RWPE1 (cell line): Measurements from ENCODE around the gene IKZF4.
"Not testable (repeated sequence)": the region's sequence is repeated elsewhere in the genome, so short reads cannot be mapped to it uniquely, and the experiment has no call there.

Experiments used
- CTCF ChIA-PET: fragments of 350-600 bp; sonication (Branson Sonifier 250); formaldehyde crosslinking; extraction: SDS; loops from one replicate; lab custom pipeline; 2021; lab: Yijun Ruan, JAX
- POLR2A ChIA-PET: fragments of 400-600 bp; formaldehyde crosslinking; extraction: SDS; loops from one replicate; lab custom pipeline; 2020; ENCODE audit warnings: antibody characterized with exemption; ENCODE audit not compliant: low non-redundant PET; lab: Yijun Ruan, JAX
- DNase-seq: peaks from one replicate; pipeline ENCODE4 v3.0.0; 2012; ENCODE audit warnings: low spot score
- H3K27ac ChIP-seq: fragments of 450-650 bp; 2 replicates; pipeline ENCODE4 v1.5.1; 2017
- TF ChIP-seq, protein P1 (sequence below): fragments of 450-650 bp; conservative IDR thresholded peaks from 2 replicates; pipeline ENCODE4 v1.5.1; 2017; ENCODE audit warnings: low read depth, mild to moderate bottlenecking

The IKZF4 gene

DNA sequence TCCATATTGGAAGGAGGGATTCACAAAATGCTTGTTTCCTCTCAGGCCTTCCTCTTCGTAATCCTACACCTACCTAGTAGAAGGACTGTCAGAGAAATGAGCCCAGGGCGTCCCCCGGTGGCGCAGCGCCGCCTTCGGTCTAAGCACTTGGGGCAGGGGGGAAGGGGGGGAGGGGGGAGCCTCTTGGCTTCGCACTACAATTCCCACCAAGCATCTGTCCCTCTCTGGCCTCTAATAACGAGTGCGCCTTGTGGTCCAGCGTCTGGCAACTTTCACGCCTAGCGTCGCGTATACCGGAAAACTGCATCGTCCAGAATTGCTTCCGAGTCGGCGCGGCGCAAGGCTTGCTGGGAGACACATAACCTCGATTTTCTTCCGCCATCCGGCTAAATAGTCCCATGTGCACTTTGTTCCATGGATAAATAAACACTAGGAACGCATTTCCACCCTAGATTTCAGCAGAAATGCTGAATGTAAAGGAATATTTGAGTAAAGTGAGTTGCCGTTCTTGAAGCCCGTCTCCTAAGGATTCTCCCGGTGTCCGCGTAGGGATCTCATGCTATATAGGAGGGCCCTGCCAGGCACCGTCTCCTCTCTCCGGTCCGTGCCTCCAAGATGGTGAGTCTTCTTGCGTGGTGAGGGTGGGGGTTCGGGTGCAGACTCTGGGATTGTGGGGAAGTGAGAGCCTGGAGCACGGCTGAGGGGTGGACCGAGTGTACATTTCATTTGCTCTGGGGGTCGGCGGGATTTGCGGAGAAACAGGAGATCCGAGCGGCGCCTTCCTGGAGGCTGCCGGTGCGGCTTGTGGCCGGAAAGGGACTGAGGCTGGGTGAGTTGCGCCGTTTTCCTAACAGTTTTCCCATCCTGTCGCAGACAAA lies 20.9 kb downstream of the IKZF4 start, which contains the start of gene RPS26:
Gene RPS26, plus strand, starts transcription at position 367 of the 878 bp plus-strand sequence. Its CDS starts 249 bp downstream, at position 616.
- CTCF ChIA-PET = interaction anchor here (0.9 to 1.0 kb wide), 2 partner anchors 13 to 46 kb away, joined by 3 to 4 read pairs; no protein-coding TSS in a partner anchor
- peak within 1 kb of the TSS; percentile 83 for H3K27ac ChIP-seq
- POLR2A ChIA-PET = no interaction called here
- TF ChIP-seq, protein P1, sequence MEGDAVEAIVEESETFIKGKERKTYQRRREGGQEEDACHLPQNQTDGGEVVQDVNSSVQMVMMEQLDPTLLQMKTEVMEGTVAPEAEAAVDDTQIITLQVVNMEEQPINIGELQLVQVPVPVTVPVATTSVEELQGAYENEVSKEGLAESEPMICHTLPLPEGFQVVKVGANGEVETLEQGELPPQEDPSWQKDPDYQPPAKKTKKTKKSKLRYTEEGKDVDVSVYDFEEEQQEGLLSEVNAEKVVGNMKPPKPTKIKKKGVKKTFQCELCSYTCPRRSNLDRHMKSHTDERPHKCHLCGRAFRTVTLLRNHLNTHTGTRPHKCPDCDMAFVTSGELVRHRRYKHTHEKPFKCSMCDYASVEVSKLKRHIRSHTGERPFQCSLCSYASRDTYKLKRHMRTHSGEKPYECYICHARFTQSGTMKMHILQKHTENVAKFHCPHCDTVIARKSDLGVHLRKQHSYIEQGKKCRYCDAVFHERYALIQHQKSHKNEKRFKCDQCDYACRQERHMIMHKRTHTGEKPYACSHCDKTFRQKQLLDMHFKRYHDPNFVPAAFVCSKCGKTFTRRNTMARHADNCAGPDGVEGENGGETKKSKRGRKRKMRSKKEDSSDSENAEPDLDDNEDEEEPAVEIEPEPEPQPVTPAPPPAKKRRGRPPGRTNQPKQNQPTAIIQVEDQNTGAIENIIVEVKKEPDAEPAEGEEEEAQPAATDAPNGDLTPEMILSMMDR = peak; percentile 87
- peak; percentile 94 for DNase-seq

DNA sequence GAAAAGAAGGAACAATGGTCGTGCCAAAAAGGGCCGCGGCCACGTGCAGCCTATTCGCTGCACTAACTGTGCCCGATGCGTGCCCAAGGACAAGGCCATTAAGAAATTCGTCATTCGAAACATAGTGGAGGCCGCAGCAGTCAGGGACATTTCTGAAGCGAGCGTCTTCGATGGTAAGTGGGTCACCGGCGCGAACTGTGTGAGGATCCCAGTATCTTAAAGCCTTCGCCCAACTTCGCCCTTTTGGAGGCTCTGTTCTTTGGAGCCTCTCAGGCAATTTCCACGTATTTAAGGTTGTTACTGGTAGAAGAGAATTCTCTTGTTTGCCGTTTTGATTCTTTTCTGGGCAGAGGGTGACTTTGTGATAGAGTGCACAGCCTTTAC lies 21.6 kb downstream of the IKZF4 start:
- POLR2A ChIA-PET, CTCF ChIA-PET, DNase-seq: not testable (repeated sequence)
- peak overlapping the region; percentile 83 for H3K27ac ChIP-seq

DNA sequence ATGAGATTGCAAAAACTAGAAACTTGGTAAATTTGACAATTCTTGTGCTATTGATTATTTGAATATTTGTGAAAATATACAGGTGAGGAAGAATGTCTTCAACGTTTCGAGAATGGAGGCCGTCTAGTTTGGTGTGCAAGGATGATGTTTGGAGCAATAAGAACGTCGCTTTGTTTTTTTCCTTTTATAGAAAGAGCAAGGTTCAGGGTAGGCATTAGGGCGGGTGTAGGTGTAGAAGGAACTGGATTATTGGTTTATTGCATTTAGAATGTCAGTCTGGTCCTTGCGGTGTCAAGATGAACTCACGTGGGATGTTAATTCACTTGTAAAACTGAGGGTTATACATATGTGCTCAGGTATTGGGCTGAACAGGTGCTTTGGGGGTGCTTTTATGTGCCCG lies 22.0 kb downstream of the IKZF4 start:
- peak overlapping the region; percentile 83; the same call in 1 of the 2 replicates for H3K27ac ChIP-seq
- ChIA-PET CTCF (interaction anchor here (0.7 kb wide), 1 partner anchor 38 kb away, joined by 3 read pairs; no protein-coding TSS in a partner anchor), POLR2A (no interaction called here)
- DNase-seq = no peak
- TF ChIP-seq, protein P1 = no peak

DNA sequence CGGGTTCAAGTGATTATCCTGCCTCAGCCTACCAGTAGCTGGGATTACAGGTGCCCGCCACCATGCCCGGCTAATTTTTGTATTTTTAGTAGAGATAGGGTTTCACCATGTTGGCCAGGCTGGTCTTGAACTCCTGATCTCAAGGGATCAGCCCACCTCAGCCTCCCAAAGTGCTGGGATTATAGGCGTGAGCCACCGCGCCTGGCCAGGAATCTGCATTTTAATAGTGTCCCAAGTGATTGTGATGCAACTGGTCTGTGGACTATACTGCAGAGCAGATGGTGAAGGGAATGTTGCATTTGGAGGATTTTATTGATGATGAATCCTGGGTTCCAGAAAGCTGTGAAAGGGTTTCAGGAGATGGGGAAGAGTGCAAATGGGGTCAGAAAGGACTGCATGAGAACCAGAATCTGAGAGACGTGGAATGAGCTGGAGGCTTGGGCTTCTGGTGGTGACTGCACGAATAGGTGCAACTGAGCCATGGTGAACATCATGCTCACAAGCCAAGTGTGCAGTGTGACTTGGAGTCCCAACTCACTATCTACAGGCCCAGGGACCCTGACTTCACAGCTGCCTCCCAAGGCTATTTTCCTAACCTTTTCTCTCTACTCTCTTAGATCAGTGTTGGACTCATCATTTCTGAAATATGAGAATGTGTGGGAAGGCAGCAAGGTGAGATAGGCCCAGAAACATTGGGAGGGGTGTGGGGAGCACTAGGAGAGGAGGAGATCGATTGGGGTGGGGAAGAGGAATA lies 25.4 kb downstream of the IKZF4 start:
- no peak for DNase-seq
- peak overlapping the region; percentile 65 for H3K27ac ChIP-seq
- ChIA-PET POLR2A (interaction anchor here (0.6 to 0.7 kb wide), 3 partner anchors 37 to 316 kb away, joined by 3 to 6 read pairs (median 3); no protein-coding TSS in a partner anchor), CTCF (interaction anchor here (0.6 to 1.2 kb wide), 7 partner anchors 12 to 72 kb away, joined by 3 to 11 read pairs (median 4); partner anchors contain the start of gene ZC3H10)
- TF ChIP-seq, protein P1 = no peak

DNA sequence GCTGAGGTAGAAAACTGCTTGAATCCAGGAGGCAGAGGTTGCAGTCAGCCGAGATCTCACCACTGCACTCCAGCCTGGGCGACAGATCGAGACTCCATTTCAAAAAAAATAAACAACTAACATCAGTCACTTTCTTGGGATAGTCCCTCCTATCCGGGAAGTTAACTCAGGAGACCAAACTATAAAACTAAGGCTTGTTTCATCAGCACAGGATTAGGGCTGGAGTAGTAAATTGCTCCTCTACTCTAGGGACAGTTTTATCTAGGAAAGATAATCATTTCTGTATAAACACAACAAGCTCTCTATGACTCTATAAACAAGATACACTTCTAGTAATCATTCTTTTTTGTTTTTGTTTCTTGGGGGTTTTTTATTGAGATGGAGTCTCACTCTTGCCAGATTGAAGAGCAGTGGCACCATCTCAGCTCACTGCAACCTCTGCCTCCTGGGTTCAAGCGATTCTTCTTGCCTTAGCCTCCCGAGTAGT lies 32.6 kb downstream of the IKZF4 start:
- CTCF ChIA-PET = interaction anchor here (0.6 kb wide), 1 partner anchor 71 kb away, joined by 3 read pairs; no protein-coding TSS in a partner anchor
- TF ChIP-seq, protein P1 = no peak
- H3K27ac ChIP-seq = no peak overlapping the region
- POLR2A ChIA-PET = interaction anchor here (0.6 kb wide), 2 partner anchors 51 to 56 kb away, joined by 4 read pairs; partner anchors contain the start of gene PA2G4
- DNase-seq = no peak

DNA sequence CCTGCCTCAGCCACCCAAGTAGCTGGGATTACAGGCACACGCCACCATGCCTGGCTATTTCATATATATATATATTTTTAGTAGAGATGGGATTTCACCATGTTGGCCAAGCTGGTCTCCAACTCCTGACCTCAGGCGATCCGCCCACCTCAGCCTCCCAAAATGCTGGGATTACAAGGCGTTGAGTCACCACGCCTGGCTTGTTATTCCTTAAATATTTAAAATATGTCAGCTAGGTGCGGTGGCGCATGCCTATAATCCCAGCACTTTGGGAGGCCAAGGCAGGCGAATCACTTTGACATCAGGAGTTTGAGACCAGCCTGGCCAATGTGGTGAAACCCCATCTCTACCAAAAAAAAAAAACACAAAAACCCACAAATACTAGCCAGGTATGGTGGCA lies 39.1 kb downstream of the IKZF4 start:
- DNase-seq, H3K27ac ChIP-seq, POLR2A ChIA-PET: not testable (repeated sequence)
- CTCF ChIA-PET = interaction anchor here (0.5 to 0.7 kb wide), 2 partner anchors 130 to 299 kb away, joined by 3 to 4 read pairs; no protein-coding TSS in a partner anchor

DNA sequence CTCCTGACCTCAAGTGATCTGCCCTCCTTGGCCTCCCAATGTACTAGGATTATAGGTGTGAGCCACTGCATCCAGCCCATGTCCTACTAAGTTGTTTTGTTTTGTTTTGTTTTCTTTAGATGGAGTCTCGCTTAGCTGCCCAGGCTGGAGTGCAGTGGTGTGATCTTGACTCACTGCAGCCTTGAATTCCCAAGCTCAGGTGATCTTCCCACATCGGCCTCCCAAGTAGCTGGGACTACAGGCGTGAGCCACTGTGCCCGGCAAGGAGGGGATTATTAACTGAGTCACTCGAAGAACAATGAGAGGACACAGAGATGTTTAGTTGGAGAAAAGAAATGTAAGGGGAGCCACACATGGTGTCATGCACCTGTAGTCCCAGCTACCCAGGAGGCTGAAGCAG lies 41.1 kb downstream of the IKZF4 start:
- H3K27ac ChIP-seq = no peak overlapping the region
- CTCF ChIA-PET = no interaction called here
- TF ChIP-seq, protein P1 = no peak
- no peak for DNase-seq
- POLR2A ChIA-PET = no interaction called here
